Measurements from ENCODE around the gene NEK1.

DNA sequence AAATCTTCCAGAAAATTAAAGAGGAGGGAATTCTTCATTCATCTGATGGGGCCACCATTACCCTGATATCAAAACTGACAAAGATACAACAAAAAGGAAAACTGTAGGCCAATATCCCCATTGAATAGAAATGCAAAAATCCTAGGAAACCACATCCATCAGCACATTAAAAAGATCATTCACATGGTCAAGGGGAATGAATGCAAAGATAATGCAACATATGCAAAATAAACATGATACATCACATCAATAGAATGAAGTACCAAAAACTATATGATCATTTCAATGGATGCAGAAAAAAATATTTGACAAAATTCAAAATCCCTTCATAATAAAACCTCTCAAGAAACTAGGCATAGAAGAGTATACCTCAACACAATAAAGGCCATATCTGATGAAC is 232.7 kb downstream of the NEK1 start:
- TF ChIP-seq, protein P1, sequence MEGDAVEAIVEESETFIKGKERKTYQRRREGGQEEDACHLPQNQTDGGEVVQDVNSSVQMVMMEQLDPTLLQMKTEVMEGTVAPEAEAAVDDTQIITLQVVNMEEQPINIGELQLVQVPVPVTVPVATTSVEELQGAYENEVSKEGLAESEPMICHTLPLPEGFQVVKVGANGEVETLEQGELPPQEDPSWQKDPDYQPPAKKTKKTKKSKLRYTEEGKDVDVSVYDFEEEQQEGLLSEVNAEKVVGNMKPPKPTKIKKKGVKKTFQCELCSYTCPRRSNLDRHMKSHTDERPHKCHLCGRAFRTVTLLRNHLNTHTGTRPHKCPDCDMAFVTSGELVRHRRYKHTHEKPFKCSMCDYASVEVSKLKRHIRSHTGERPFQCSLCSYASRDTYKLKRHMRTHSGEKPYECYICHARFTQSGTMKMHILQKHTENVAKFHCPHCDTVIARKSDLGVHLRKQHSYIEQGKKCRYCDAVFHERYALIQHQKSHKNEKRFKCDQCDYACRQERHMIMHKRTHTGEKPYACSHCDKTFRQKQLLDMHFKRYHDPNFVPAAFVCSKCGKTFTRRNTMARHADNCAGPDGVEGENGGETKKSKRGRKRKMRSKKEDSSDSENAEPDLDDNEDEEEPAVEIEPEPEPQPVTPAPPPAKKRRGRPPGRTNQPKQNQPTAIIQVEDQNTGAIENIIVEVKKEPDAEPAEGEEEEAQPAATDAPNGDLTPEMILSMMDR (IDR thresholded peaks at IDR 0.05) = no peak
- TF ChIP-seq POLR2A (IDR thresholded peaks at IDR 0.05) = no peak
